Stimulated activated CD8-positive, alpha-beta memory T cell treated with anti-CD3 and anti-CD28 coated beads, Interleukin-7, amount 100 ng/mL, for 4 hours (primary cell): ENCODE data around the gene SLC4A1AP.
"Not testable (repeated sequence)": the region's sequence is repeated elsewhere in the genome, so short reads cannot be mapped to it uniquely, and the experiment has no call there.

Experiments used
- DNase-seq, 2 donors: peaks; one replicate each; pipeline ENCODE4 v3.0.0-alpha.2; 2020; ENCODE audit warnings: low read depth in 2 of 2

The SLC4A1AP gene

GRCh38 chr2:27663285-27664153 lies at the start of gene SLC4A1AP, which contains the start of gene SUPT7L:
Gene SLC4A1AP (plus strand): TSS chr2:27663889. CDS start chr2:27663915, 26 bp downstream.
Gene SUPT7L (minus strand): TSS chr2:27663614. CDS start chr2:27662192, 1,422 bp downstream.
- peak; percentile 54 to 61 for DNase-seq

GRCh38 chr2:27613985-27614384 lies 49.7 kb upstream of the SLC4A1AP start:
- no peak for DNase-seq

GRCh38 chr2:27615316-27615715 lies 48.4 kb upstream of the SLC4A1AP start:
- DNase-seq = no peak

GRCh38 chr2:27621524-27621923 lies 42.2 kb upstream of the SLC4A1AP start:
- DNase-seq = no peak

- DNase-seq = no peak
Measured at GRCh38 chr2:27622921-27623384, 40.7 kb upstream of the SLC4A1AP start.

- no peak for DNase-seq
Measured at GRCh38 chr2:27624943-27625342, 38.7 kb upstream of the SLC4A1AP start.

GRCh38 chr2:27626323-27626722 lies 37.4 kb upstream of the SLC4A1AP start:
- DNase-seq = not testable (repeated sequence)

GRCh38 chr2:27626921-27627320 lies 36.8 kb upstream of the SLC4A1AP start:
- DNase-seq = not testable (repeated sequence)

- no peak for DNase-seq
Measured at GRCh38 chr2:27627963-27628766, 35.5 kb upstream of the SLC4A1AP start.

- DNase-seq = peak; percentile 95
Measured at GRCh38 chr2:27628767-27629709, 34.7 kb upstream of the SLC4A1AP start, which contains the start of the genes CCDC121 and GPN1. Gene CCDC121 (minus strand): TSS chr2:27629012. CDS start chr2:27627799, 1,213 bp downstream. Gene GPN1 (plus strand): TSS chr2:27629050. CDS start chr2:27629059, 9 bp downstream.

- DNase-seq = not testable (repeated sequence)
Measured at GRCh38 chr2:27630257-27630656, 33.4 kb upstream of the SLC4A1AP start.

- DNase-seq = no peak
Measured at GRCh38 chr2:27634291-27634690, 29.4 kb upstream of the SLC4A1AP start.

- DNase-seq = no peak
Measured at GRCh38 chr2:27636766-27637165, 26.9 kb upstream of the SLC4A1AP start.

GRCh38 chr2:27638037-27638637 lies 25.6 kb upstream of the SLC4A1AP start:
- DNase-seq = no peak

GRCh38 chr2:27638709-27639108 lies 25.0 kb upstream of the SLC4A1AP start:
- DNase-seq = no peak

- DNase-seq = no peak
Measured at GRCh38 chr2:27640722-27641245, 22.9 kb upstream of the SLC4A1AP start.

GRCh38 chr2:27645197-27645596 lies 18.5 kb upstream of the SLC4A1AP start:
- no peak for DNase-seq

- no peak for DNase-seq
Measured at GRCh38 chr2:27647289-27647688, 16.4 kb upstream of the SLC4A1AP start.

GRCh38 chr2:27647737-27648136 lies 16.0 kb upstream of the SLC4A1AP start:
- no peak for DNase-seq

GRCh38 chr2:27651056-27651455 lies 12.6 kb upstream of the SLC4A1AP start:
- no peak for DNase-seq
